DMS79 treated with DMSO at 0.1 percent for 48 hours (cell line): ENCODE data around the gene RMI1.
"Not testable (repeated sequence)": the region's sequence is repeated elsewhere in the genome, so short reads cannot be mapped to it uniquely, and the experiment has no call there.

Experiments
- DNase-seq: peaks from one replicate; lab custom pipeline; 2025; lab: John Stamatoyannopoulos, UW

Gene RMI1

GRCh38 chr9:84007662-84008061 lies 27.1 kb downstream of the RMI1 start:
- no peak for DNase-seq

- no peak for DNase-seq
These were observed 43.5 kb downstream of the RMI1 start for GRCh38 chr9:84024041-84024575.

GRCh38 chr9:84027201-84027600 lies 46.6 kb downstream of the RMI1 start:
- DNase-seq: no peak

GRCh38 chr9:84031534-84031933 lies 50.9 kb downstream of the RMI1 start:
- no peak for DNase-seq

- not testable (repeated sequence) for DNase-seq
These were observed 61.3 kb downstream of the RMI1 start for GRCh38 chr9:84041857-84042256.

GRCh38 chr9:84045481-84046097 lies 65.0 kb downstream of the RMI1 start:
- DNase-seq: no peak
